DOHH2 (cell line): ENCODE data around the gene RBM23.

ENCODE experiments used
- H3F3A ChIP-seq: fragments of 200-600 bp; sonication (generic), shearing (Covaris generic); 2 replicates; pipeline ENCODE4 v1.6.0; 2016; ENCODE audit warnings: antibody characterized with exemption, mild to moderate bottlenecking; ENCODE audit not compliant: control insufficient read depth, insufficient read depth
- H3K27ac ChIP-seq: fragments of 200-600 bp; sonication (generic); 2 replicates; pipeline ENCODE4 v1.5.1; 2014; ENCODE audit warnings: low read depth, mild to moderate bottlenecking, low read length, moderate library complexity
- H3K27me3 ChIP-seq: fragments of 200-600 bp; sonication (generic); 2 replicates; pipeline ENCODE4 v1.6.1; 2014; ENCODE audit warnings: mild to moderate bottlenecking, low read length, mixed read lengths; ENCODE audit not compliant: control insufficient read depth
- H3K36me3 ChIP-seq: fragments of 200-600 bp; sonication (generic); 2 replicates; pipeline ENCODE4 v1.6.1; 2014; ENCODE audit warnings: mild to moderate bottlenecking, low read length, moderate library complexity, mixed read lengths; ENCODE audit not compliant: control insufficient read depth
- H3K4me1 ChIP-seq: fragments of 200-600 bp; sonication (generic); 2 replicates; pipeline ENCODE4 v1.6.1; 2014; ENCODE audit warnings: mild to moderate bottlenecking, low read length, mixed read lengths; ENCODE audit not compliant: control insufficient read depth
- H3K4me2 ChIP-seq: fragments of 200-600 bp; sonication (generic); 2 replicates; pipeline ENCODE4 v1.6.0; 2014; ENCODE audit warnings: mild to moderate bottlenecking, low read length, moderate library complexity
- H3K4me3 ChIP-seq: fragments of 200-600 bp; sonication (generic); 2 replicates; pipeline ENCODE4 v1.5.1; 2014; ENCODE audit warnings: mild to moderate bottlenecking, low read length, mixed read lengths
- H3K79me2 ChIP-seq: fragments of 200-600 bp; sonication (generic); 2 replicates; pipeline ENCODE4 v1.6.1; 2014; ENCODE audit warnings: mild to moderate bottlenecking, low read length, mixed read lengths; ENCODE audit not compliant: control insufficient read depth
- H3K9me2 ChIP-seq: fragments of 200-600 bp; sonication (generic); replicated peaks from 2 replicates; pipeline ENCODE4 v1.6.1; 2014; ENCODE audit warnings: mild to moderate bottlenecking, low read length, mixed read lengths; ENCODE audit not compliant: control insufficient read depth
- H3K9me3 ChIP-seq: fragments of 200-600 bp; sonication (generic); 2 replicates; pipeline ENCODE4 v1.6.1; 2014; ENCODE audit warnings: antibody characterized with exemption, low read length, mixed read lengths; ENCODE audit not compliant: control insufficient read depth, insufficient read depth
- H4K20me1 ChIP-seq: fragments of 200-600 bp; sonication (generic); 2 replicates; pipeline ENCODE4 v1.6.0; 2014; ENCODE audit warnings: low read depth, mild to moderate bottlenecking, antibody characterized with exemption, low read length, moderate library complexity; ENCODE audit not compliant: control insufficient read depth, insufficient read depth
- EZH2phosphoT487 ChIP-seq: fragments of 200-600 bp; sonication (generic); IDR thresholded peaks from 2 replicates; pipeline ENCODE4 v1.6.1; 2017; ENCODE audit warnings: borderline replicate concordance, mild to moderate bottlenecking, antibody characterized with exemption, low read length, moderate library complexity, mixed read lengths
- TF ChIP-seq, protein P1 (sequence below): fragments of 200-600 bp; sonication (generic); IDR thresholded peaks from one replicate; pipeline ENCODE4 v1.5.1; 2014; ENCODE audit warnings: antibody characterized with exemption, mild to moderate bottlenecking, low read depth, low read length; ENCODE audit not compliant: poor library complexity, severe bottlenecking

RBM23 gene

DNA sequence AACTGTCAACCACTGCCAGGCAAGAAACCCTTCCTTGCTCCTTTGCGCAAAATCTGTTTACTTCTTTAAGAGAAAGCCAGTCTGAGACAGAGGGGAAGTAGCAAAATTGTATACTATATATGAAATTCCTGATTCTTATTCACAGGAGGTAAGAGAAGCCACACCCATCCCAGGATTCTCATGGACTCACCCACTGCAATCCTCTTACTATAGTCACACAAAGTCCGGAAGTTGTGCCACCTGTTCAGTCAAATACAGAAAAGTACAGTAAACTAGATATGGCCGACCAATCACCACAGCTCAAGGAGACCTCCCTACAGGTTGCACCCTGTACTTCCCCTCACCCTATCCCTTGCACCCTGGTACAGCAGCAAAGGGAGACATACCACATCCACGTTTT, 7.4 kb upstream of the RBM23 start:
- 0 out of 2 replicates have a peak, but pooled peaks cover 2% of the 10 kb centered on the region for H4K20me1 ChIP-seq
- peaks cover 16% of the 10 kb centered on the region for H3F3A ChIP-seq
- peaks cover 71% of the 10 kb centered on the region for H3K36me3 ChIP-seq
- peaks cover 32% of the 10 kb centered on the region for H3K4me1 ChIP-seq
- H3K4me2 ChIP-seq, result peak overlapping the region; percentile 9; the same call in 1 of the 2 replicates
- H3K9me2 ChIP-seq, result no peaks in the 10 kb centered on the region
- no peaks in the 10 kb centered on the region for H3K9me3 ChIP-seq
- no peaks in the 10 kb centered on the region for H3K27me3 ChIP-seq
- 0 out of 2 replicates have a peak overlapping the region, but pooled peaks have one; percentile 99 for H3K4me3 ChIP-seq
- TF ChIP-seq EZH2phosphoT487, result no peak
- TF ChIP-seq, protein P1, sequence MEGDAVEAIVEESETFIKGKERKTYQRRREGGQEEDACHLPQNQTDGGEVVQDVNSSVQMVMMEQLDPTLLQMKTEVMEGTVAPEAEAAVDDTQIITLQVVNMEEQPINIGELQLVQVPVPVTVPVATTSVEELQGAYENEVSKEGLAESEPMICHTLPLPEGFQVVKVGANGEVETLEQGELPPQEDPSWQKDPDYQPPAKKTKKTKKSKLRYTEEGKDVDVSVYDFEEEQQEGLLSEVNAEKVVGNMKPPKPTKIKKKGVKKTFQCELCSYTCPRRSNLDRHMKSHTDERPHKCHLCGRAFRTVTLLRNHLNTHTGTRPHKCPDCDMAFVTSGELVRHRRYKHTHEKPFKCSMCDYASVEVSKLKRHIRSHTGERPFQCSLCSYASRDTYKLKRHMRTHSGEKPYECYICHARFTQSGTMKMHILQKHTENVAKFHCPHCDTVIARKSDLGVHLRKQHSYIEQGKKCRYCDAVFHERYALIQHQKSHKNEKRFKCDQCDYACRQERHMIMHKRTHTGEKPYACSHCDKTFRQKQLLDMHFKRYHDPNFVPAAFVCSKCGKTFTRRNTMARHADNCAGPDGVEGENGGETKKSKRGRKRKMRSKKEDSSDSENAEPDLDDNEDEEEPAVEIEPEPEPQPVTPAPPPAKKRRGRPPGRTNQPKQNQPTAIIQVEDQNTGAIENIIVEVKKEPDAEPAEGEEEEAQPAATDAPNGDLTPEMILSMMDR, result no peak
- no peak overlapping the region for H3K27ac ChIP-seq
- peaks cover 37% of the 10 kb centered on the region for H3K79me2 ChIP-seq

- no peaks in the 10 kb centered on the region for H3K9me3 ChIP-seq
- no peaks in the 10 kb centered on the region for H3K27me3 ChIP-seq
- H3K79me2 ChIP-seq, result peaks cover 37% of the 10 kb centered on the region
- H3K4me2 ChIP-seq, result no peak overlapping the region
- H3K27ac ChIP-seq, result no peak overlapping the region
- peaks cover 32% of the 10 kb centered on the region for H3K4me1 ChIP-seq
- H3F3A ChIP-seq, result peaks cover 23% of the 10 kb centered on the region
- TF ChIP-seq EZH2phosphoT487, result no peak
- TF ChIP-seq, protein P1, result no peak
- no peak overlapping the region for H3K4me3 ChIP-seq
- peaks cover 79% of the 10 kb centered on the region for H3K36me3 ChIP-seq
- no peaks in the 10 kb centered on the region for H3K9me2 ChIP-seq
- 0 out of 2 replicates have a peak, but pooled peaks cover 2% of the 10 kb centered on the region for H4K20me1 ChIP-seq
These were observed 6.6 kb upstream of the RBM23 start for GRCh38 chr14:22925513-22925912.

DNA sequence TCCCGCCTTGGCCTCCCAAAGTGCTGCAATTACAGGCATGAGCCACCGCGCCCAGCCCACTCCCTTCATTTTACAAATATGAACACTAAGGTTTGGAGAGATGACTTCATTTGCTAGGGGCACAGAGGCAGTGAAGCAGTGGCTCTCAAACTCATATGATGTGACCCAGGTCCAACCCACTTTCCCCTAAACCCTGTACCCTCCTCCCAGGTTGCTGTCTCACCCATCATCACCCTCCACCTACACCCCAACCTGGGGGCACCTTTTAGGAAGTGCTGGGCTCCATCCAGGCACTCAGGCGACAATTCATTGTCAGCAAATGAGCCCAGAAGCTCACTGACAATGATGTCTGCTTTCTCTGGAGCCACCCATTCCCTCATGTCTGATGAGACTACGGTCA, 4.8 kb upstream of the RBM23 start:
- Histone ChIP-seq H3K4me3 (no peak overlapping the region), H3K4me1 (peaks cover 37% of the 10 kb centered on the region)
- TF ChIP-seq EZH2phosphoT487, result no peak
- TF ChIP-seq, protein P1, result no peak

GRCh38 chr14:22922294-22922693, 3.3 kb upstream of the RBM23 start:
- TF ChIP-seq EZH2phosphoT487, result no peak
- TF ChIP-seq, protein P1, result no peak
- H3K4me1 ChIP-seq, result peaks cover 32% of the 10 kb centered on the region
- H3F3A ChIP-seq, result peaks cover 28% of the 10 kb centered on the region
- H3K79me2 ChIP-seq, result peaks cover 33% of the 10 kb centered on the region
- no peak overlapping the region for H3K27ac ChIP-seq
- no peak overlapping the region for H3K4me3 ChIP-seq
- H3K9me2 ChIP-seq, result no peaks in the 10 kb centered on the region
- H3K27me3 ChIP-seq, result no peaks in the 10 kb centered on the region
- no peak overlapping the region for H3K4me2 ChIP-seq
- H4K20me1 ChIP-seq, result no peaks in the 10 kb centered on the region
- H3K36me3 ChIP-seq, result peaks cover 83% of the 10 kb centered on the region
- H3K9me3 ChIP-seq, result no peaks in the 10 kb centered on the region

More for the DNA sequence above, 4.8 kb upstream of the RBM23 start:
- peaks cover 33% of the 10 kb centered on the region for H3K79me2 ChIP-seq
- H3K4me2 ChIP-seq, result no peak overlapping the region
- no peaks in the 10 kb centered on the region for H3K27me3 ChIP-seq
- H3K9me2 ChIP-seq, result no peaks in the 10 kb centered on the region
- H4K20me1 ChIP-seq, result 0 out of 2 replicates have a peak, but pooled peaks cover 2% of the 10 kb centered on the region
- no peaks in the 10 kb centered on the region for H3K9me3 ChIP-seq
- H3K36me3 ChIP-seq, result peaks cover 86% of the 10 kb centered on the region
- peaks cover 29% of the 10 kb centered on the region for H3F3A ChIP-seq
- no peak overlapping the region for H3K27ac ChIP-seq
